K562 (cell line): ENCODE results near the gene IFI27L1. TPM values are rescaled to one million over a fixed set of nuclear protein-coding genes. Genes with fewer than 3 reads are reported as not detected.

Experiments used
- CREB5 ChIP-seq: fragments of 250-450 bp; sonication (Bioruptor Pico); IDR thresholded peaks from 2 replicates; pipeline ENCODE4 v1.5.0; 2020; ENCODE audit warnings: mild to moderate bottlenecking
- CSDE1 ChIP-seq, 2 experiments: fragments of 450-650 bp; IDR thresholded peaks; 2 replicates each; pipeline ENCODE4 v1.6.1; 2016; ENCODE audit warnings: mild to moderate bottlenecking in 1 of 2
- ERF ChIP-seq: fragments of 450-650 bp; formaldehyde crosslinking; IDR thresholded peaks from 2 replicates; pipeline ENCODE4 v1.4.0; 2020; ENCODE audit warnings: mild to moderate bottlenecking, mixed read lengths
- IRF1 ChIP-seq: sonication (generic); formaldehyde crosslinking; IDR thresholded peaks from 2 replicates; pipeline ENCODE4 v1.8.0; 2022; ENCODE audit warnings: missing genetic modification reagents, mild to moderate bottlenecking, borderline replicate concordance
- PRPF4 ChIP-seq: fragments of 200-400 bp; formaldehyde crosslinking; IDR thresholded peaks from one replicate; pipeline ENCODE4 v1.6.1; 2017; ENCODE audit warnings: low read length, low read depth, mild to moderate bottlenecking; ENCODE audit not compliant: insufficient read depth, poor library complexity, severe bottlenecking
- RBM25 ChIP-seq: fragments of 200-400 bp; formaldehyde crosslinking; IDR thresholded peaks from 2 replicates; pipeline ENCODE4 v1.6.1; 2018; ENCODE audit warnings: low read length, low read depth, moderate library complexity; ENCODE audit not compliant: severe bottlenecking
- ZNF347 ChIP-seq: fragments of 450-650 bp; formaldehyde crosslinking; IDR thresholded peaks from 2 replicates; pipeline ENCODE4 v1.4.0; 2020; ENCODE audit warnings: low read depth, mild to moderate bottlenecking, moderate library complexity
- polyA plus RNA-seq, 8 experiments: library from polyadenylated mRNA; depleted of rRNA in 4 of 8; stranded (reverse) in 5 of 8; unstranded in 3 of 8; fragments of >200 nt; fragmentation: Nextera tagmentation in 2 of 8; fragmentation: Illumina TruSeq in 1 of 8; extraction: Ambion mirVana in 2 of 8; extraction: Trizol in 1 of 8; gene quantifications; 2 replicates each; pipeline versions ENCODE4 v1.2.1 to v1.2.3, GENCODE V29; 2011 to 2014; ENCODE audit warnings: inconsistent platforms in 1 of 8, missing spikeins in 1 of 8
- total RNA-seq, 7 experiments: library from RNA; depleted of rRNA in 6 of 7; stranded (reverse); fragments of >200 nt in 6 of 7; fragmentation: Illumina TruSeq in 2 of 7; extraction: Trizol in 2 of 7; gene quantifications; 2 replicates each; pipeline versions ENCODE4 v1.2.1 to v1.2.3, GENCODE V29; 2011 to 2021; ENCODE audit warnings: low replicate concordance in 1 of 7
- TF ChIP-seq, protein P1 (sequence below): sonication (generic); formaldehyde crosslinking; IDR thresholded peaks from 2 replicates; pipeline ENCODE4 v1.8.0; 2022; ENCODE audit warnings: mild to moderate bottlenecking, missing genetic modification reagents
- TF ChIP-seq, protein P2 (sequence below): fragments of 200-800 bp; sonication (Bioruptor generic); IDR thresholded peaks from 2 replicates; pipeline ENCODE4 v1.6.1; 2017; ENCODE audit warnings: missing genetic modification characterization, missing compliant biosample characterization

Gene IFI27L1
- total and polyA plus RNA-seq, 9 of the 15 experiments (the other 6 are each of a cell fraction or from before 2014, with no cell fraction given), result 14.5 to 28.0 (median 23.8) TPM

- TF ChIP-seq IRF1 (no peak), ZNF347 (CRISPR knock-in tag) (no peak), ERF (CRISPR knock-in tag) (no peak), RBM25 (no peak), CREB5 (CRISPR knock-in tag) (no peak), CSDE1 (IDR thresholded peaks at IDR 0.05) (no peak), PRPF4 (no peak)
- TF ChIP-seq, protein P1, sequence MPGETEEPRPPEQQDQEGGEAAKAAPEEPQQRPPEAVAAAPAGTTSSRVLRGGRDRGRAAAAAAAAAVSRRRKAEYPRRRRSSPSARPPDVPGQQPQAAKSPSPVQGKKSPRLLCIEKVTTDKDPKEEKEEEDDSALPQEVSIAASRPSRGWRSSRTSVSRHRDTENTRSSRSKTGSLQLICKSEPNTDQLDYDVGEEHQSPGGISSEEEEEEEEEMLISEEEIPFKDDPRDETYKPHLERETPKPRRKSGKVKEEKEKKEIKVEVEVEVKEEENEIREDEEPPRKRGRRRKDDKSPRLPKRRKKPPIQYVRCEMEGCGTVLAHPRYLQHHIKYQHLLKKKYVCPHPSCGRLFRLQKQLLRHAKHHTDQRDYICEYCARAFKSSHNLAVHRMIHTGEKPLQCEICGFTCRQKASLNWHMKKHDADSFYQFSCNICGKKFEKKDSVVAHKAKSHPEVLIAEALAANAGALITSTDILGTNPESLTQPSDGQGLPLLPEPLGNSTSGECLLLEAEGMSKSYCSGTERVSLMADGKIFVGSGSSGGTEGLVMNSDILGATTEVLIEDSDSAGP, result no peak
- TF ChIP-seq, protein P2, sequence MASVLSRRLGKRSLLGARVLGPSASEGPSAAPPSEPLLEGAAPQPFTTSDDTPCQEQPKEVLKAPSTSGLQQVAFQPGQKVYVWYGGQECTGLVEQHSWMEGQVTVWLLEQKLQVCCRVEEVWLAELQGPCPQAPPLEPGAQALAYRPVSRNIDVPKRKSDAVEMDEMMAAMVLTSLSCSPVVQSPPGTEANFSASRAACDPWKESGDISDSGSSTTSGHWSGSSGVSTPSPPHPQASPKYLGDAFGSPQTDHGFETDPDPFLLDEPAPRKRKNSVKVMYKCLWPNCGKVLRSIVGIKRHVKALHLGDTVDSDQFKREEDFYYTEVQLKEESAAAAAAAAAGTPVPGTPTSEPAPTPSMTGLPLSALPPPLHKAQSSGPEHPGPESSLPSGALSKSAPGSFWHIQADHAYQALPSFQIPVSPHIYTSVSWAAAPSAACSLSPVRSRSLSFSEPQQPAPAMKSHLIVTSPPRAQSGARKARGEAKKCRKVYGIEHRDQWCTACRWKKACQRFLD (CRISPR knock-in tag), result no peak
These were observed 19.7 kb downstream of the IFI27L1 start (continued) for GRCh38 chr14:94100847-94101246.
